HG03025 (cell line): ENCODE measurements around the gene SEMA4G.
A peak's percentile ranks its signal among the peaks of the same experiment; 100 is the strongest.
"Not testable (repeated sequence)": the region's sequence is repeated elsewhere in the genome, so short reads cannot be mapped to it uniquely, and the experiment has no call there.

Experiments used
- ATAC-seq: cut with Tn5 transposase; IDR thresholded peaks from one replicate; pipeline ENCODE4 v1.9.1; 2021; ENCODE audit warnings: mild to moderate bottlenecking, moderate library complexity; ENCODE audit not compliant: unreplicated experiment, low FRiP score

The SEMA4G gene

DNA sequence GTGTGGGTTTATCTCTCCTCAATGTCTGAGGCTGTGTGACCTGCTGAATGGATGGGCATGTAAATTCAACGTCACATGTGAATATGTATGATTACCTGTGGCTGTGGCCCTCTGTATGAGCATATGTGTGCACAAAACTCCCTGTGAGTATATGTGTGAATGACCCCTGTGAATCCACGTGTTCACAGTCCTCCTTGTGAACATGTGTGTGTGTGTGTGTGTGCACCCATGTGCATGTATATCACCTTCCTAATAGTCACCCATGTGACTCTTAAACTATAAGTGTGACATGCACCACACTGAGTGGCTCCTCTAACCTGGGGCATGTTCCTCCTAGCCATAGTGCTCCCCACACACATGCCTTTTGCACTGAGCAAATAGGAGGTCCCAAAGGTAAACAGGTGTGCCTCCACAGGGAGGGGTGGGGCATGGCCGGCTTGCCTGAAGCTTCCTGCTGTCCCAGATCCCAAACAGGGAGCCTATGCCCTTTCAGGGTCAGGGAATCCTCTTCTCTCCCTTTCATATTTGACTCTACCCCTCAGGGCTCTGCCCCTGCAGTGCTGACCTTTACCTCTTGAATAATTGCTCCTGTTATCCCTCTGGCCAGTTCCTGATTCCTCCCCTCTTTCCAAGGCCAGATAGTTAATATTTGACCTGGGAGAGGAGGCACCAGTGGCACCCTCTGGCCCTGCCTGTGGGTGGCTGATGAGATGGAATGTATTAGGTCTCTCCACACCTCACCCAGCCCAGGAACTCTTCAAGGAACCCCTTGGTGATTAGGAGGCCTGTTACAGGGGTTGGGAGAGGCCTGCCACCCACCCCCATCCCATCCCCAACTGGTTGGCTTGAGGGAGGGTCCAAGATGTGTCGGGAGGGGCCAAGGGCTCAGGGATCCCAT is 1.9 kb downstream of the SEMA4G start:
- no peak for ATAC-seq

DNA sequence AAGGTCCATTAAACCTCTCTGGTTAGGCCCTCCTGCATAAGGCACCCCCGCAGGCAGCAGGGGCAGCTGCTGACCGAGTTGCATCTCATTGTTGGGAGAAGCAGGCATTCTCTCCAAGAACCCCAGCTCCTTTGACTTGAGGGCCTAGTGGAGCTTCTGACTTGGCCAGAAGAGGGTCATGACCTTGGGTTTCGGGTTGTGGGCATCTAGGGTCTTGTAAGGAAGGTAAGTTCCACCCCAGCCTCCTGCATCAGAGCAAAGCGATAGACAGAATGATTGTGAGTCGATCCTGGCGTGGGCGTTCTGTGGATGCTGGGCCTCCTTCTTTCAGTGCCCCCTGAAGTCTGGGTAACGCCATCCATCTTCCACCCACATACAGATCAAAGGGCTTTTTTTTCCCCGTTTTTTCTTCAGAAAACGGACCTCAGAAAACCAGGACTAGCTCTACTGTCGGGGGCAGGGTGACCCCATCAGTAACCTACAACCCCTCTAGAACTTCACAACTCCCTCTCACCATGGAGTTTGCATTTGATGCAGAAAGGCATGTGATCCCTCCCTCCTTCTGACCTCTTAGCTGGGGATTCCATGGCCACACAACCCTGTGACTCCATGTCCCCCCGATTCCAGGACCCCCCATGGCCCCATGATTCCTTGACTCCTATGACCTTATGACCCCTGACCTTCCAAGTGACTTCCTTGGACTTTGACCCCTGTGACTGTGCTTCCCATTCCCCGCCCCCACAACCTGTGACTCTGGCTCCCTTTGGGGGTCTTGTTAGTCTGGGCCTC is 3.0 kb downstream of the SEMA4G start:
- ATAC-seq = no peak

DNA sequence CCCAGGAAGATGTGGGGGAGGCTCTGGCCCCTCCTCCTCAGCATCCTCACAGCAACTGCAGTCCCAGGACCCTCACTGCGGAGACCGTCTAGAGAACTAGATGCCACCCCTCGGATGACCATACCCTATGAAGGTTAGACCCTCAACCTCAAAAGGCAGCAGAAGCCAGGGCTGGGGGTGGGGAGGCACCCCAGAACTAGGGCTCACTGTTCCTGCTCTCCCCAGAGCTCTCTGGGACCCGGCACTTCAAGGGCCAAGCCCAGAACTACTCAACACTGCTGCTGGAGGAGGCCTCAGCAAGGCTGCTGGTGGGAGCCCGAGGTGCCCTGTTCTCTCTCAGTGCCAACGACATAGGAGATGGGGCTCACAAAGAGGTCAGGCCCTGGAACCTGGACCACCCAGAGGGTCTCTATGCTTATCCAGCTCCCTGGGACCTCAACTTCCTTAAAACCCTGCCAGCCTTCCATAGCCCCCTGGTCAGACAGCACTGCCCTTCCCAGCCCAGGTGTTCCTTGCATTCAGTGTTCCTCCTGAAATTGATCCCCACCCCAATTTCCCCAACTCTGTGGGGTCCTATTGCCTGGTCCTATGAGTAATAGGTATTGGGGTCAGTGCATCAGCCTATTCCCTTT is 3.7 kb downstream of the SEMA4G start:
- no peak for ATAC-seq

DNA sequence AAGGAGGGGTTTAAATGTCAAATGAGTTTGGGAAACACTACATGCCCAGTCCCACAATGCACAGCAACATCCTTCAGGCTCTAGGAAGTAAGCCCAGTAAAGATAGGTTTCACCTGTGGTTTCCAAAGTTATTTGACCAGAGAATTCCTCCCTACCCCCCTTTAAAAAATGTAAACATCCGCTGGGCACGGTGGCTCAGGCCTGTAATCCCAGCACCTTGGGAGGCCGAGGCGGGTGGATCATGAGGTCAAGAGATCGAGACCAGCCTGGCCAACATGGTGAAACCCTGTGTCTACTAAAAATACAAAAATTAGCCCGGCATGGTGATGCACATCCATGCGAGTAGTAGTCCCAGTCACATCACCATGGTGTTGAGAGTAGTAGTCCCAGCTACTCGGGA is 6.1 kb downstream of the SEMA4G start:
- not testable (repeated sequence) for ATAC-seq

DNA sequence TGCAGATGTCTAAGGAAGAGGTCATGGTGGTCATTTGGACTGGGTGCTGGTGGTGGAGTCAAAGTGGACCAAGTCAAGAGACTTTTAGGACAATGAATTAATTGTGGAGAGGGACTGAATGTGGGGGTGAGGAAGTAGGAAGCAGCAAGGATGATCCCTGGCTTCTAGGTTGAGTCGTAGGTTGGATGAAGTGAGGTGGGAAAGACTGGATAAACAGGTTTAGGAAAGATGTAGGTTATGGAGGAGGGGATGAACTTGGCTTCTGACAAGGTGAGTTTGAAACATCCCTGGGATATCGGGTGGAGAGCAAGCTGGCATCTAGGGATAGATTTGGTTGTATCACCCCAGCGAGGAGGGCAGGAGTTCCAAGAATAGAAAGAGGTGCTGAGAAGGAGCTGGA is 7.6 kb downstream of the SEMA4G start:
- no peak for ATAC-seq

DNA sequence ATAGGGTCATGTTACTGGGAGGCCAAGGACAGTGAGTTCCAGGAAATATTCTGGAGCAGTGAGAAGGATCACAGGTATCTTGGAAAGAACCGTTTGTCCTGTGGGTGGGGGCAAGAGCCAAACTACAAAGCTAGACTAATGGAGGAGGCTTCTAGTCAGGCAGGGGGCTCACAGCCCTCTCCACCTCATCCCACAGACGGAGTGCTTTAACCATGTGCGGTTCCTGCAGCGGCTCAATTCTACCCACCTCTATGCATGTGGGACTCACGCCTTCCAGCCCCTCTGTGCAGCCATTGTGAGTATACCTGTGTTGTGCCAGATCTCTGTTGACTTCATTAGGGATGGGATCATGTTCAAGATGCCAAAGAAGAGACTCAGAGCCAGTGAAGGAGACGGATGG is 8.1 kb downstream of the SEMA4G start:
- no peak for ATAC-seq

DNA sequence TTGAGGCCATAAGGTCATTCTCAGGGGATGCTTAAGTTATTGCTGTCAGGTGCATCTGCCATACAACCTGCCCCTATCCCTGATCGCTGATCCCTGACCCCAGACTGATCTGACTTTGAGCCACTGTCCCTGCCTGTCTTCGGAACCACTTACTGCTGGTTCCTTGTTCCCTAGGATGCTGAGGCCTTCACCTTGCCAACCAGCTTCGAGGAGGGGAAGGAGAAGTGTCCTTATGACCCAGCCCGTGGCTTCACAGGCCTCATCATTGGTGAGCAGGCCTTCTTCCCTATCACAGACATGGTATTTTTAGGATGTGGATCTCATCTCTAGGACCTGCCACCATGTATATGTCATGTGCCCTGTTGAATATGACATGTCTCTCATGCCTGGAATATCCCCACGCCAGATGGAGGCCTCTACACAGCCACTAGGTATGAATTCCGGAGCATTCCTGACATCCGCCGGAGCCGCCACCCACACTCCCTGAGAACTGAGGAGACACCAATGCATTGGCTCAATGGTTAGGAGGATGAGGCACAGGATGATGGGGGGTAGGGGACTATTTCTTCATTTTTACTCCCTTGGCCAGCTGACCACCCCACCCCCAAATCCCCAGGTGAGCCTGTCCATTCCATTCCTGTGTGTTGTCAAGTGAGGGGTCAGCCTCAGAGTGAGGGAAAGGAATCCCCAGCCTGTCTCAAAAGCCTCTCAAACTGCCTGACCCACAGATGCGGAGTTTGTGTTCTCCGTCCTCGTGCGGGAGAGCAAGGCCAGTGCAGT is 9.0 kb downstream of the SEMA4G start:
- no peak for ATAC-seq

DNA sequence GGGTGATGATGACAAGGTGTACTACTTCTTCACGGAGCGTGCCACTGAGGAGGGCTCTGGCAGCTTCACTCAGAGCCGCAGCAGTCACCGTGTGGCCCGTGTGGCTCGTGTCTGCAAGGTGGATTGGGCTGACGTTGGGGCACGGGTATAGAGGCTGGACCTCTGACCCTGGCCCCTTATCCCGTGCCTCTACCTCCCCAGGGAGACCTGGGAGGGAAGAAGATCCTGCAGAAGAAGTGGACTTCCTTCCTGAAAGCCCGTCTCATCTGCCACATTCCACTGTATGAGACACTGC is 9.5 kb downstream of the SEMA4G start:
- ATAC-seq = no peak

DNA sequence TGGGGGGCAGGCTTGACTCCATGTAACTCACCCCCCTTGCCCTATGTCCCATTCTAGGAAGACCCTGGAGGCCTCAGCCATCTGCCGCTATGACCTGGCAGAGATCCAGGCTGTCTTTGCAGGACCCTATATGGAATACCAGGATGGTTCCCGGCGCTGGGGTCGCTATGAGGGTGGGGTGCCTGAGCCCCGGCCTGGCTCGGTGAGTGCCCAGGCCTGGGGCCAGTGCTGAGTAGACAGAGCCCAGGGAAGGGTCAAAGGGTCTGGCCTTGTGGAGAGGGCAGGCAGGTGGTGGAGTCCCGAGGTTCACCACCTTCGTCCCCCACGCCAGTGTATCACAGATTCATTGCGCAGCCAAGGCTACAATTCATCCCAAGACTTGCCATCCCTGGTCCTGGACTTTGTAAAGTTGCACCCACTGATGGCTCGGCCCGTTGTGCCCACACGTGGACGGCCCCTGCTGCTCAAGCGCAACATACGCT is 10.5 kb downstream of the SEMA4G start:
- ATAC-seq = no peak

DNA sequence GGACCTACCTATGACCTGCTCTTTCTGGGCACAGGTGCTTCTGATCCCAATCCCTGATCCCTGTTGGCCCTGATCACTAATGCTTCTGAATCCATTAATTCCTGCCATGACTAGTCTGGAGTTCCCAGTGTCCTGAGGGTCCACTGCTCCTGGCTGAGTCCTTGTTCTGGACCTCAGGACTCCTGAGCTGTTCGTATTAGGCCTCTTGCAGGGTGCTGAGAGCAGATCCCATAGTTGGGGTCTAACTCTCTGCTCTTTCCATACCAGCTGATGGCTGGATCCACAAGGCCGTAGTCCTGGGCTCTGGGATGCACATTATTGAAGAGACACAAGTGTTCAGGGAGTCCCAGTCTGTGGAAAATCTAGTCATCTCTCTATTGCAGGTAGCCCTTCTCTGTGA is 11.0 kb downstream of the SEMA4G start:
- ATAC-seq = no peak

DNA sequence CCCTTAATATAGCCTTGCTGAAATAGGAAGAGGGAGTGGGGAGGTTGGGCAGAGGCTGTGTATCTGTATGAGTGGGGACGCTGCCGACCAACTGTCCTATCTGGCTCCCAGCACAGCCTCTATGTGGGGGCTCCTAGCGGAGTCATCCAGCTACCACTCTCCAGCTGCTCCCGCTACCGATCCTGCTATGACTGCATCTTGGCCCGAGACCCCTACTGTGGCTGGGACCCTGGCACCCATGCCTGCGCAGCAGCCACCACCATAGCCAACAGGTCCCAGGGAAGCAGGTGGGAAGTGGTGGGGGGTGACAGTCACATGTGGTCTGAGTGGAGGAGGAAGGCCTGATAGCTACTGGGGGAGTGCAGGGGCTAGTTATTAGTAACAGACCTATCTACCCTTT is 11.4 kb downstream of the SEMA4G start:
- no peak for ATAC-seq

DNA sequence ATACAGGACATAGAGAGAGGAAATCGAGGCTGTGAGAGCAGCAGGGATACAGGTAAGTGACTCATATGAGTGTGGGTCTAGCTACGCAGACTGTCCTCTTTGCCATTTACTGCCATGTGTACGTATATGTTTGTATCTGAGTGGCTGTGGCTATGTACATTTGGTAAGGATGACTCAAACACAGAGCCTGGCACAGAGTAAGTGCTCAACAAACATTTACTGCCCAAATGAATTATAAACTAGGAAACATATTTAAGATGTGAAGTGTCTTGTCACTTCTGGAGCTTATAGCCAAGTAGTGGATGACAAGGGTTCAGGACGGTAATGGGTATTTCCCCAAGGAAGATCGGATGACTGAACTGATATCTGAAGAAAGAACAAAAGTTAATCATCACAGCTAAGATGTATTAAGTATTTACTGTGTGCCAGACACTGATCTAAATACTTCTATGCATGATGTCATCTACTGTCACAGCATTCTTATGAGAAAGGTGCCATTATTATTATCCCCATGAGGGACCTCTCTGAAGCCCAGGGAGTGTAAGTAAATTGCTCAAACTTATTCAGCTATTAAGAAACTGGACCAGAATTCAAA is 12.0 kb downstream of the SEMA4G start:
- ATAC-seq = no peak

DNA sequence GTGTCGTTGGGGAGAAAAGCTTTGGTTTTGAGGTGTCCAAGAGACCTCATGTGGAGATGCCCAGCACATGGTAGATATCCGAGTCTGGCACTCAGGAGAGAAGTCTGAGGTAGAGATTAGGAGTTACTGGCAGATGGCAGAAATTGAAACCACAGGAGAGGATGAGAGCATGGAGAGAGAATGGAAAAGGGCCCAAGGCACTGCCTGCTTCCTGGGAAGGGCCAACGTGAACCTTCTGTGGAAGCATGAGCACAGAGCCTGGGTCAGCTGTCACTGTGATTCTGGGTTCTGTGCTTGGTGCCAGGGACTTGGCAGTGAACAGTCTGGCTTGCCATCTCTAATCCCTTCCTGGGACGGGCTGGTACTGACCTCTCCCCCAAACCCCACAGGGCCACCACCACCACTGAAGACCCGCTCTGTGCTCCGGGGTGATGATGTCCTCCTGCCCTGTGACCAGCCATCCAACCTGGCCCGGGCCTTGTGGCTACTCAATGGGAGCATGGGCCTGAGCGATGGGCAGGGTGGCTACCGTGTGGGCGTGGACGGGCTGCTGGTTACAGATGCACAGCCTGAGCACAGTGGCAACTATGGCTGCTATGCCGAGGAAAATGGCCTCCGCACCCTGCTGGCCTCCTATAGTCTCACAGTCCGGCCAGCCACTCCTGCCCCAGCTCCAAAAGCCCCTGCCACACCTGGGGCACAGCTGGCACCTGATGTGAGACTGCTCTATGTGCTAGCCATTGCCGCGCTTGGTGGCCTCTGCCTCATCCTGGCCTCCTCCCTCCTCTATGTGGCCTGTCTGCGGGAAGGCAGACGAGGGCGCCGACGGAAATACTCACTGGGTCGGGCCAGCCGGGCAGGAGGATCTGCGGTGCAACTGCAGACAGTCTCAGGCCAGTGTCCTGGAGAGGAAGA is 13.9 kb downstream of the SEMA4G start:
- ATAC-seq = no peak

DNA sequence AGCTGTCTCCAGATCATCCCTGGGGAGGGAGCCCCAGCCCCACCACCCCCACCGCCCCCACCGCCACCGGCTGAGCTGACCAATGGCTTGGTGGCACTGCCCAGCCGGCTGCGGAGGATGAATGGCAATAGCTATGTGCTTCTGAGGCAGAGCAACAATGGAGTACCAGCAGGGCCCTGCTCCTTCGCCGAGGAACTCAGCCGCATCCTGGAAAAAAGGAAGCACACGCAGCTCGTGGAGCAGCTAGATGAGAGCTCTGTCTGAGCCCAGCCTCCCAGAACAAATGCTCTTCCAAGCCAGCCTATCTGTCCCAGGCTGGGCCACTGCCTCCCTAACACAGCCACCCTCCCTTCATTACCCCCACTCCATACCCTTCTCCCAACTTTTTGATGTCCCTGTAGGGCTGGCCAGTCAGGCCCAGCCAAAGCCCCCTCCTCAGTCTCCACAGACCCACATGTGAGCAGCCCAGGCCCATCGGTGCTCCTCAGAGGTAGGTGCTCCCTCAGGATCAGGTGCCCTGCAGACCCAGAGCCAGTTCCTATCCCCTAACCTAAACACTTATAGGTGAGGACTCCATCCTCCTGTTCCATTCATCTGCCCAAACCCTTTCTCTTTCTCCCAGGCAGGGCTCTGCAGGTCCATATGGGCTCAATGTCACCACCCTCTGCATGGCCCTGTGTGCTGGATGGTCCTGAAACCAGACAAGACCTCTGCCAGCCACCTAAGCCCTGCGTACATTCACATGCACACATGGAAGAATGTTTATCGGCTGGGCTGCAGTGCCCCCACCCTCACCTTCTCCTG is 14.8 kb downstream of the SEMA4G start:
- ATAC-seq = no peak

DNA sequence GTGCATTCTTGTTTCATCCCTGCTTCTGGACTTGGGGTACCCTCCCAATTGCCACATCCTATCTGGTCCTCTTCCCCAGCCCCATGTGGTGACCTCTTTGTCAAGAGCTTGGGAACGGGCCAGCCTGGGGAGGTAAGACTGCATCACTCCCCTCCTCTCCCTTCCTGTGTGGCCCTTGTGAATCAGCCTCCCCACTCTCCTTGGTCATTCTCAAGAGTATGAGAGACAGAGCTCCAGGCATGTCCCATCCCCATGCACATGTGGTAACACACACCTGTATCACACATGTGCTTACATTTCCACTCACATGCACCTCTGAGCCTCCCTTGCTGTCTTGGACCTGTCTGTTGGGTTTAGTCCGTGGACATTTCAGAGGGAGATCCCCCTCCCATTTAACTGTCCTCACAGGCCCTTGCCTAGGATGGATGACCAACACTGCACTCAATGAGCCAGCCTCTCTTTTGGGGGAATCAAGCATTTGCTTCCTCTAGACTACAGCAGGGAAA is 15.4 kb downstream of the SEMA4G start:
- no peak for ATAC-seq

DNA sequence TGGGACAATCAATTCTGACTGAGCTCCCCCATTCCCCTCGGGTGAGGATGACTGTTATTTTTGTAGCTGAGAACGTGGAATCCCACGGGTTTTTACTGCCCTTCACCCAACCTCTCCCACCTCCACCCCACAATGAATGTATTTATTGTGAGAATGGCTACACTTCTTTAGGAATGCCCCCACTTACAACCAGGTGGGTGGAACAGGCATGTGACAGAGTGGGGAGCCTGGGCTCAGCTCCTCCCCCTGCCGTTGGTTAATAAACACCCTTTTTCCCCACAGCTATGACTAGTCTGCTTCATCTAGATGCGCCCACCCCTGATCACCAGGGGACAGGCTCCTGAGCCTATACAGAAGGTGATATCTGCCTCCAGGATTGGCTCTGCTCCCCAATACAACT is 16.0 kb downstream of the SEMA4G start:
- ATAC-seq = no peak

DNA sequence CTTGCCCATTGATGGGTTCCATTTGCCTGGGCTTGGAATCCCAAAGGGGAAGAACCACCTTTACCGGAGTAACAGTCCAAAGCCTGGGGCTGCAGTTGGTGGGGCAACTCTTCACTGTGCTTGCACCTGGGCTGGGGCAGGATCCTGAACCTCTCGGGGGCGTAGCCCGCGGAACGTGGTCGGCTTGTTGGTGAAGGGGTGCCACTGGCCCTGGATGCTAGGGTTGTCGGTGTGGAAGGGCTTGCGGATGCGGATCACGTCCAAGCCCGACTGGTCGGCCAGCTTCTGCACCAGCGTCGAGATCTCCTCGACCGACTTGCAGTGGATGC is 17.3 kb downstream of the SEMA4G start:
- ATAC-seq = no peak

DNA sequence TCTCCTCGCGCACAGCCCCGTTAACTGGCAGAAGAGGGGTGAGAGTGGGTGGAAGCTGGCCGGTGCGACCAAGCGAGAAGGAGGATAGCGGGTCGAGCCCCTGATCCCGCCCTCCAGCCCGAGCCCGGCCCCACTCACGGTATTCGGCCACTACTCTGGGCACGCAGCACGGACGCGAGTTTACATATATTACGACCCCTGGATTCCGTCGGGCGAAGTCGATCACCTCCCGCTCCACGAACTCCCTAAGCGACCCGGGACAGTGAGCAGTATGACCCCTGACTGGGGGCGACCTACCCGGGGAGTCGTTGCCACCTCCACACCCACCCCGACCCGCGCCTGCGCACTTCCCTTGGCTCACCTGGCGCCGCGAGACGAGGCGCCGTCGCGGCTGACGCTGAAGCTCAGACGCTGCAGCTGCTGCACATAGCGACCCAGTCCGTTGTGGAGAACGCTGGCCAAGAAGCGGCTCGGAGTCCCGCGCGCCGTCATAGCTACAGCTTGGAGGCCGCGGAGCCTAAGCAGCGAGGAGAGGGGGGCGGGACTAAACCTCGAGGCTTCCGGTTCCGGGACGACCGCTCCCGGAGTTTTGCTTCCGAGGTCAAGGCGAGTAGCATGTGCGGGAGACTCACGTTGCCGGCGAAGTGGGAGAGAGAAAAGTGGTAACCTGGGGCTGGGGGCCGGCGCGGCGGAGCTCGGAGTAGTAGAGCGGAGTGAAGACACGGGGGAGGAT is 17.8 kb downstream of the SEMA4G start, which contains the start of the genes MRPL43 and TWNK:
MRPL43 (minus strand) TSS at position 546 of the 733 bp plus-strand sequence; CDS start at position 492, 54 bp downstream.
TWNK (plus strand) TSS at position 592 of the 733 bp plus-strand sequence. CDS start 668 bp downstream, outside the sequence.
- ATAC-seq = peak; percentile 67
